GM19351 (cell line): Measurements from ENCODE around the gene ZNF536.
"Not testable (repeated sequence)": the region's sequence is repeated elsewhere in the genome, so short reads cannot be mapped to it uniquely, and the experiment has no call there.

ENCODE experiments used
- ATAC-seq: cut with Tn5 transposase; IDR thresholded peaks from one replicate; pipeline ENCODE4 v1.9.1; 2021; ENCODE audit warnings: mild to moderate bottlenecking, moderate library complexity; ENCODE audit not compliant: unreplicated experiment

The ZNF536 gene

GRCh38 chr19:30443531-30444252, 71.5 kb downstream of the ZNF536 start:
- no peak for ATAC-seq

DNA sequence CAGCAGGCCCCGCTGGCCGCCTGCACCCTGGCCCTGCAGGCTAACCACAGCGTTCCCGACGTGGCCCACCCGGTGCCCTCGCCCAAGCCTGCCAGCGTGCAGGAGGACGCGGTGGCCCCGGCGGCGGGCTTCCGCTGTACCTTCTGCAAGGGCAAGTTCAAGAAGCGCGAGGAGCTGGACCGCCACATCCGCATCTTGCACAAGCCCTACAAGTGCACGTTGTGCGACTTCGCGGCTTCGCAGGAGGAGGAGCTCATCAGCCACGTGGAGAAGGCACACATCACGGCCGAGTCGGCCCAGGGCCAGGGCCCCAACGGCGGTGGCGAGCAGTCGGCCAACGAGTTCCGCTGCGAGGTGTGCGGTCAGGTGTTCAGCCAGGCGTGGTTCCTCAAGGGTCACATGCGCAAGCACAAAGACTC, 72.1 kb downstream of the ZNF536 start:
- ATAC-seq = no peak

DNA sequence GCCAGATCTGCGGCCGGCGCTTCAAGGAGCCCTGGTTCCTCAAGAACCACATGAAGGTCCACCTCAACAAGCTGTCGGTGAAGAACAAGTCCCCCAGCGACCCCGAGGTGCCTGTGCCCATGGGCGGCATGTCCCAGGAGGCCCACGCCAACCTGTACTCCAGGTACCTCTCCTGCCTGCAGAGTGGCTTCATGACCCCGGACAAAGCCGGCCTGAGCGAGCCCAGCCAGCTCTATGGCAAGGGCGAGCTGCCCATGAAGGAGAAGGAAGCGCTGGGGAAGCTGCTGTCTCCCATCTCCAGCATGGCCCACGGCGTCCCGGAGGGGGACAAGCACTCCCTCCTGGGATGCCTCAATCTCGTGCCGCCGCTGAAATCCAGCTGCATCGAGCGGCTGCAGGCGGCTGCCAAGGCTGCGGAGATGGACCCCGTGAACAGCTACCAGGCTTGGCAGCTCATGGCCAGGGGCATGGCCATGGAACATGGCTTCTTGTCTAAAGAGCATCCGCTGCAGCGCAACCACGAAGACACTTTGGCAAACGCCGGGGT, 72.6 kb downstream of the ZNF536 start:
- ATAC-seq = no peak

DNA sequence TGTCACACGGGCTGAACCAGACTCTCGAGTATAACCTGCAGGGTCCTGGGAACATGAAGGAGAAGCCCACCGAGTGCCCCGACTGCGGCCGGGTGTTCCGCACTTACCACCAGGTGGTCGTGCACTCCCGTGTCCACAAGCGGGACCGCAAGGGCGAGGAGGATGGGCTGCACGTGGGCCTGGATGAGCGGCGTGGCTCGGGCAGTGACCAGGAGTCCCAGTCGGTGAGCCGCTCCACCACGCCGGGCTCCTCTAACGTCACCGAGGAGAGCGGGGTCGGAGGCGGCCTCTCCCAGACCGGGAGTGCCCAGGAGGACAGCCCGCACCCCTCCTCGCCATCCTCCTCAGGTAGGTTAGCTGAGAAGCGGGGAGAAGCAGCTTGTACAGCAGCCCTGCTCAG, 73.2 kb downstream of the ZNF536 start:
- ATAC-seq = no peak

DNA sequence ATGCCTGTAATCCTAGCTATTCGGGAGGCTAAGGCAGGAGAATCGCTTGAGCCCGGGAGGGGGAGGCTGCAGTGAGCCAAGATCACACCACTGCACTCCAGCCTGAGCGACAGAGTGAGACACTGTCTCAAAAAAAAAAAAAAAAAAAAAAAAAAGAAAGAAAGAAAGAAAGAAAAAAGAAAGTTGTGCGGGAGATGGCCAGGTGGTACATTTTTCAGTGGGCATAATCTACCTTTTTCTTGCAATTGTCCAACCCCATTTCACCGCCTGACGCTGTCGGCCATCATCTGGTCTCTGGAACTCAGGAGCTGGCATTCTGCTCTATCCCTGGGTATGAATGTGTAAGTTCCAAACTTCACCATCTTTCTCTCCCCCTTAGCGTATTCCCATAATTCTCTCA, 73.9 kb downstream of the ZNF536 start:
- ATAC-seq = not testable (repeated sequence)

GRCh38 chr19:30446850-30447552, 74.8 kb downstream of the ZNF536 start:
- no peak for ATAC-seq

DNA sequence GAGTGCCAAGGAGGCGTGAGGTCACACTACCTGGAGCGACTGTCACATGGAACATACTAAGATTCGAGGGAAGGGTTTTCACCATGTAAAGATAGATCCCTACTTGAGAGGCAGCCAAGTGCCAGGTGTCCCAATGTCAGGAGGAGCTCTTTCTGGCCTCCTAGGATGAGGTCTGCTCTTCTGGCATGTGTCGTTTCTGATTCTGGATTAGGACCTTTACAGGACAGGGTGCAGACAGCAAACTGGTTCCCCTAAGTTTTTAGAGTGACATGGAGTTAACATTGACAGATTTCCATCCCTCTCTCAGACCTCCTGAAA, 75.3 kb downstream of the ZNF536 start:
- no peak for ATAC-seq

GRCh38 chr19:30448386-30449077, 76.3 kb downstream of the ZNF536 start:
- no peak for ATAC-seq

DNA sequence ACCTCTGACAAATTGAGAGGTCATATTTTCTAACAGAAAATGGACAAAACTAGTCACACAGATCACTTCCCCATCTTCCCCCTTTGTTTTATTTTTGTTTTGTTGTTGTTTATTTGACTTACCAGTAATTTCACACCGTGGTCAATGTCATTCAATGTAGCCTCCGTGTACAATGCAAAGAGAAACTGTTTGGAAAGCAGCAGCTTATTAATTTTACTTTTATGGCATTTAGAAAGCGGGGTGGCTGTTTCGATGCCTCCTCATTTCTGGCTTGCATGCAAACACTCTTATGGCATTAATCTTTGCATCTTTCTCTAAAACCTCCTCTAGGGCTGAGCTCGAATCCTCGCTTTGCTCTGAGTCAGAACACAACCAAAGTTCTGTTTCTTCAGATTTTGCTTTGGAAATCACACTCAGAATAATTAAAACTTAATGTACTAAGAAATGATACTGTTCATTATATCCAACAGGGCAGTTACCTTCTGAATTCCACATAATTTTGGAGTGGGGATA, 77.0 kb downstream of the ZNF536 start:
- ATAC-seq = no peak

DNA sequence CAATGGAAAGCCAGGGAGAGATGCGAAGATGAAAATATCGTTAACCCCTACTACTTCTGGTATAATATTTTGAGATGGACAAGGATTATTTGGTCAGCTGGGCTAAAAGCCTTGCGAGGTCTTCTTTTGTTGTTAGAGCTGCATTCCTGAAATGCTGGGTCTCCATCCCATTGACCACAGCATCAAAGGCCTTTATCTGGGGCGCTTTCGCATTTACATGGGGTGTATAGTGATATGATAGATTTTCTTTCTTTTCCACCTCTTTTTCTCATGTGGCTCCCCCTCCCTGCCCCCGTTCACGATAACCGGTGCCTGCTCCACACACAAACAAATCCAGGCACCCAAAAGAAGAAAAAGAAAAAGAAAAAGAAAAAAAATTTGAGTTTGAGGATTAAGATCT, 77.5 kb downstream of the ZNF536 start:
- ATAC-seq = no peak

- ATAC-seq = no peak
Measured at GRCh38 chr19:30450100-30450499, 77.9 kb downstream of the ZNF536 start.

DNA sequence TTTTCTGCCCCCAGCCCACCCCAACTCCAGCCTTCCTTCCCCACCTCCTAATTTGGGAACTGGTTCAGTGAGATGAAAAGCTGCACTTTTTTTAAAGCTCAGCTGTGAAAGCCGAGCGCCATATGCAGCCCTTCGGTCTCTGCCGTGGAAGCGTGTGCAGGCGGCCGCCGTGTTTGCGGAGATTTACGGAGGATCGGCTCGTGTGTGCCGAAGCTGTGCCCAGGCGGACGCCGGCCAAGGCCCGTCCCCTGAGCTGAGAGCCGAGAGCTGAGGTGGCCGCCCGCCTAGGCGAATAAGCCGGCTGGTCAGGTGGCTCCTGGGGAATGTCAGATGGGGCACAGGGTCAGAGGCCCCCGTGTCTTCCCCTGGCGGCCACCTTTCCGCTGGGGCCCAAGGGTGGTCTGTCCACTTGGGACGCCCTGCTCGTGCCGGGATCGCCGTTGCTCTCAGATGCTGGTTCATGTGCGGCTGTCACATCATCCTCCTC, 78.7 kb downstream of the ZNF536 start:
- no peak for ATAC-seq

DNA sequence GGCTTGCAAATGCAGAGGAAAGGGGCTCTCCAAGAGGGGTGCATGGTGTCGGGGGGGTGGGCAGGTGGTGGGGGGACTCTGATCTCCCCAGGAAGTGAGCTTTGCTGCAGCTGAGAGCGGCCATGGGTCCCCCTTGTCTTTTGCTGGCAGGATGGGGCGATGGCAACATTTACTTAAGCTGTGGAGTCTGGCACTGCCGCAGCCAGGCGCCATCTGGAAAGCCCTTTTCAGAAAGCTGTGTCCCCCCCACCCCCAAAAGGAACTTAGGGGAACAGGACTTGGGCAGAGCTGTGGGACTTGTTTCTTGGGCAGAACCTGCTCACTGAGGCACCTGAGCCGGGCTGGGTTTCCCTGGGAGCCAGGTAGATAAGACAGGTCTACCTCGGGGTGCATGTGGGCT, 80.7 kb downstream of the ZNF536 start:
- no peak for ATAC-seq

DNA sequence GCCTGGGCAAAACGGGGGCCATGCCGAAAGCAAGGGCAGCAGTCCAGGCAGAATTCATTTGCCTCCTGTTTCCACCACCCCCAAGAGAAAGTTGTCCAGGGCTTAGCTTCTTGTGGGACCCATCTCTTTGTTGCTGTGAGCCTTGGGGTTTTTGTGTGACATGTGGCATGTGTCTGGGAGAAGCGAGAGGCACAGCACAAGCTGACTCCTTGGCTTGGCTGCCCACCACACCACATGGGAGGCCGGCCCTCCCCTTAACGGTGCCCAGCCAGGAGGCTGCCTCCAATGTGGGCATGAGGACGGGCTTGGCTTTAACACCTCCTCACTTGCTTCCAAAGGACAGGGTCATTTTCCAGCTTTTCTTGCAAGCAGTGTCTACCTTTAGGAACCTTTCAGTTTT, 81.6 kb downstream of the ZNF536 start:
- no peak for ATAC-seq

- no peak for ATAC-seq
Measured at GRCh38 chr19:30455881-30456280, 83.7 kb downstream of the ZNF536 start.

DNA sequence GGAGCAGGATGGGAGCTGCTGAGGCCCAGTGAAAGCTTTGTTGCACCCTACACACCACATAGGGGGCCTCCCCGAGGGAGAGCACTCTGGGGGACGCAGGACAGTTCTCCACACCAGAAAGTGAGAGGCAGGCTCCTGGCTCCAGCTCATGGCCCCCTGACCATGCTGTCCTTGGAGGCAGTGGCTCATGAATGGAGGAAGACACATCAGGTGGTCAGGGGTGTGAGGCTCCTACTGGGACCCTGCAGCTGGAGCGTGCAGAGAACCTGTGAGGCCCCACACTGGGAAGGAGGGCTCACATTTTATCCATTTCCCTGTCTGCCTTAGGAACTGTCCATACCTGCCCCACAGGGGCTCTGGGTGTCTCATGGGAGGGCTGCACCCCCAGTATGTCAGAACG, 85.3 kb downstream of the ZNF536 start:
- ATAC-seq = no peak

GRCh38 chr19:30459859-30460258, 87.7 kb downstream of the ZNF536 start:
- ATAC-seq = no peak

DNA sequence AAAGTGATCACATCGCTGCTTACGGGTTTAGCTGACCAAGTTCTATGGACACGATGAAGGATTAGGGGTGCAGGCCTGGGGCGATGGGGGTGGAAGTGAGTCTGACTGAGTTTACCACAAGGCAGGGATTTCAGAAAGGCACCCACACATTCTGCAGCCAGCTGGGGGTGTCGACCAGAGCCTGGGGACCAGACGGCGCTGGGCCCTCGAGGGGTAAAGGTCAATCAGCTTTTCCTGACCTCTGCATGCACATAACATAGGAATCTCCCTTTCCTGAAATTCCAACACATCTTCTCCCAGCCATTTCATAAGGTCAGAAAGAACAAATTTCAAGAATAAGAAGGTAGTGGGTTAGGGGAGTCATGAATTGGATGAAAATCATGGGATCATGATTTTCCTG, 92.0 kb downstream of the ZNF536 start:
- no peak for ATAC-seq

DNA sequence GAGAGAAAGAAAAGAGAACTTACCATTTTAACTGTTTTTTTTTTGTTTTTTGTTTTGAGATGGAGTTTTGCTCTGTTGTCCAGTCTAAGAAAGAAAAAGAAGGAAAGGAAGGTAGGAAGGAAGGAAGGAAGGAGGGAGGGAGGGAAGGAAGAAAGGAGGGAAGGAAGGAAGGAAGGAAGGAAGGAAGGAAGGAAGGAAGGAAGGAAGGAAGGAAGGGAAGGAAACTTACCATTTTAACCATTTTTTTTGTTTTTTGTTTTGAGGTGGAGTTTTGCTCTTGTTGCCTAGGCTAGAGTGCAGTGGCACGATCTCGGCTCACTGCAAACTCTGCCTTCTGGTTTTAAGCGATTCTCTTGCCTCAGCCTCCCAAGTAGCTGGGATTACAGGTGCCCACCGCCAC, 94.4 kb downstream of the ZNF536 start:
- not testable (repeated sequence) for ATAC-seq

- no peak for ATAC-seq
Measured at GRCh38 chr19:30467239-30467638, 95.1 kb downstream of the ZNF536 start.

GRCh38 chr19:30469774-30470173, 97.6 kb downstream of the ZNF536 start:
- no peak for ATAC-seq

DNA sequence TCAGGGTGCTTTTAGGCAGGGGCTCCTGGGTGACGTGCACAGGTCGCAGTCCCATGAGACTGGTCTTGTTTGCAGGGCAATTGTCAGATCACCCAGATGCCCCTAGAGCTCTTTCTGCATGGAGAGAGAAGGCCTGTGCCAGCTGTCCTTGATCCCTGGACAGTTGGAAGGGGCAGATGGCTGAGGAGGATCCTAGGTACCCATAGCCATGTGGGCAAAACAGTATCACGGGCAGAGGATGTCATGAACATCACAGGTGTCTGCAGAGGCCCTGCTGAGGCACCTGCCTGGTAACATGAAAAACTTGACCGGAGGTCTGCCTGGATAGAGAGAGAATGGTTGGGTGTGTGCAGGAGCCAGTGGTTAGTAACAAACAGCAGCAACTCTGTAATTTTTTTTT, 99.3 kb downstream of the ZNF536 start:
- no peak for ATAC-seq
